GM12878 (cell line): ENCODE data around the gene TAF3.
"Not testable (repeated sequence)": the region's sequence is repeated elsewhere in the genome, so short reads cannot be mapped to it uniquely, and the experiment has no call there.

Source experiments
- CEBPB ChIP-seq, 2 experiments: fragments of 150-350 bp in 1 of 2; IDR thresholded peaks; 2 replicates each; pipeline ENCODE4 v1.6.1; 2012 to 2014; ENCODE audit warnings: low read depth in 2 of 2, low read length in 2 of 2, borderline replicate concordance in 1 of 2, inconsistent platforms in 1 of 2
- CTCF ChIP-seq, 3 experiments: IDR thresholded peaks in 2 of 3; conservative IDR thresholded peaks in 1 of 3; 2 replicates each; pipeline ENCODE4 v1.5.1; 2011; ENCODE audit warnings: low read depth in 3 of 3, low read length in 3 of 3, mild to moderate bottlenecking in 3 of 3, control low read depth in 2 of 3, moderate library complexity in 2 of 3, inconsistent platforms in 1 of 3, mixed read lengths in 1 of 3; ENCODE audit not compliant: control insufficient read depth in 2 of 3, insufficient read depth in 1 of 3; ENCODE audit errors: extremely low read depth in 1 of 3
- E2F4 ChIP-seq: IDR thresholded peaks from 2 replicates; pipeline ENCODE4 v1.6.1; 2012; ENCODE audit warnings: low read depth, low read length, improper control_type of control experiment
- ESRRA ChIP-seq: IDR thresholded peaks from 2 replicates; pipeline ENCODE4 v1.6.1; 2012; ENCODE audit warnings: mild to moderate bottlenecking, low read length, improper control_type of control experiment
- JUNB ChIP-seq: IDR thresholded peaks from 2 replicates; pipeline ENCODE4 v1.6.1; 2016; ENCODE audit warnings: antibody characterized with exemption, mild to moderate bottlenecking
- NR2C2 ChIP-seq: IDR thresholded peaks from 2 replicates; pipeline ENCODE4 v1.6.1; 2011; ENCODE audit warnings: borderline replicate concordance, low read depth; ENCODE audit not compliant: control insufficient read depth, insufficient read length
- ZBED1 ChIP-seq: IDR thresholded peaks from 2 replicates; pipeline ENCODE4 v1.6.1; 2016; ENCODE audit warnings: borderline replicate concordance

GRCh38 chr10:7782194-7782593, 36.1 kb upstream of the TAF3 start:
- TF ChIP-seq CTCF (IDR thresholded peaks at IDR 0.05 in 2 of 3, conservative IDR thresholded peaks at IDR 0.05 in 1 of 3; ENCODE audit: control insufficient read depth in 2 of 3, extremely low read depth in 1 of 3, insufficient read depth in 1 of 3, low read depth in 3 of 3, low read length in 3 of 3); CEBPB (IDR thresholded peaks at IDR 0.05; ENCODE audit: borderline replicate concordance in 1 of 2, low read depth in 2 of 2, low read length in 2 of 2); E2F4; NR2C2; JUNB; ZBED1; ESRRA: not testable (repeated sequence)
